NK-92 treated with Interleukin-12 subunit alpha and Interleukin-12 subunit beta, amount 100 ng/mL, for 24 hours (cell line): ENCODE measurements around the gene TRIM8.

ENCODE experiments used
- DNase-seq: peaks from one replicate; lab custom pipeline; 2025; lab: John Stamatoyannopoulos, UW

Gene TRIM8, protein sequence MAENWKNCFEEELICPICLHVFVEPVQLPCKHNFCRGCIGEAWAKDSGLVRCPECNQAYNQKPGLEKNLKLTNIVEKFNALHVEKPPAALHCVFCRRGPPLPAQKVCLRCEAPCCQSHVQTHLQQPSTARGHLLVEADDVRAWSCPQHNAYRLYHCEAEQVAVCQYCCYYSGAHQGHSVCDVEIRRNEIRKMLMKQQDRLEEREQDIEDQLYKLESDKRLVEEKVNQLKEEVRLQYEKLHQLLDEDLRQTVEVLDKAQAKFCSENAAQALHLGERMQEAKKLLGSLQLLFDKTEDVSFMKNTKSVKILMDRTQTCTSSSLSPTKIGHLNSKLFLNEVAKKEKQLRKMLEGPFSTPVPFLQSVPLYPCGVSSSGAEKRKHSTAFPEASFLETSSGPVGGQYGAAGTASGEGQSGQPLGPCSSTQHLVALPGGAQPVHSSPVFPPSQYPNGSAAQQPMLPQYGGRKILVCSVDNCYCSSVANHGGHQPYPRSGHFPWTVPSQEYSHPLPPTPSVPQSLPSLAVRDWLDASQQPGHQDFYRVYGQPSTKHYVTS

DNA sequence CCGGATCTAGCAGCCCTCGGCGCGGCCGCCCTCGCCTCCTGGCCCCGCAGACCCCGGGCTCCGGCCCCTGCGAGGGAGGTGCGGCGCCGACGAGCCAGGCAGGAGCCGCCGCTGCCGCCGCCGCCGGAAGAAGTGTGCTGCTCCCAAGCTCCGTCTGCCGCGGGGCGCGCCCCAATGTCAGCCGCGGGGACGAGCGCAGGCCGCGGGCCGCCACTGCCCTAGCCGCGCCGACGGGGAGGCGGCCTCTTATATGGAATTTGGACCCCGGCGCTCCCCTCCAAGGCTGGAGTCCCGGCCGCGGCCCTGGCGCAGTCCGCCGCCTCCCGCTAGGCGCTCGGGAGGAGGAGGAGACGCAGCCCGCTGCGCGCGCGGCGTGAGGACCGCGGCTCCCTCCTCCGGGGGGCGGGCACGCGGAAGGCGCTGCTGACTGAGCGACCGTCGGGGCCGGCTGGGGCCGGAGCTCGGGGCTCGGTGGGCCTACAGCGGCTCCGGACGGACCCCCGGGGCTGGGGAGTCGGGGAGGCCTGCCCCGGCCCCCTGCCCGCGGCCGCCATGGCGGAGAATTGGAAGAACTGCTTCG is at the start of gene TRIM8:
Gene TRIM8, plus strand, starts transcription at position 414 of the 580 bp plus-strand sequence. Its CDS starts 139 bp downstream, at position 553.
- DNase-seq, result peak; percentile 65

DNA sequence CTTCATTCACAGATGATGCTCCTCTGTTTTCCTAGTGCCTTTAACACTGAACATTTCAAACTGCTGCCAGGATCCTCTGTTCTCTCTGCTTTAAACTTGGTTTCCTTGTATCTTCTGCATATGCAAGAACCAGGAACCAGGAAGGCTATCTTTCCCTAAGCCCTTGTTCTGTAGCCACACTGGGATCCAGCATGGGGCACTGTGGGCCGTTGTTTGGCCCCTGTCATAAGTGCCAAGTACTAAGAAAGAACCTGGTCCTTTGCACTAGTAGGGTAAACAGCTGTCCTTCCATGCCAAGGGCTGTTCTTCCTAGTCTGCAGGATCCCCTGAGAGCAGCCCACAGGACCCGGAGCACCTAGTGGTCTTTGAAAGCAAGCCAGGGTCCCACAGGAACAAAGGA is 49.0 kb upstream of the TRIM8 start:
- DNase-seq, result no peak

DNA sequence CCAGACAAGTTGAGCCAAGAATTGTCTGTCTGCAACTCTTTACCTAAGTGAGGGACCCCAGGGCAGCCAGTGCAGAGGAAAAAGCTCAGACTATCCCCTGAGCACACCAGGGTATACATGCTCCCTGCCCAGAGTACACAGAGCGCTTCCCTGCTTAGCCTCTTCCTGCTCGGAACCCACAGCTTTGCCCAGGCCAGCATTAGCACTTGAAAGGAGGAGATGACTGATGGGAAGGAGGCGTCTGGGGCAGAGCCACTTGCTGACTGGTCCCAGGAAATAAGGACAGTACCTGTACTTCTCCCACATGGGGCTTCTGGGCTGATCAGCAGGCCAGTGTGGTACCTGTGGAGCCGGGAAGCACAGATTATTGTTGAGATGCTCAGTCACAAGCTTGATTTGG is 48.4 kb upstream of the TRIM8 start:
- no peak for DNase-seq

DNA sequence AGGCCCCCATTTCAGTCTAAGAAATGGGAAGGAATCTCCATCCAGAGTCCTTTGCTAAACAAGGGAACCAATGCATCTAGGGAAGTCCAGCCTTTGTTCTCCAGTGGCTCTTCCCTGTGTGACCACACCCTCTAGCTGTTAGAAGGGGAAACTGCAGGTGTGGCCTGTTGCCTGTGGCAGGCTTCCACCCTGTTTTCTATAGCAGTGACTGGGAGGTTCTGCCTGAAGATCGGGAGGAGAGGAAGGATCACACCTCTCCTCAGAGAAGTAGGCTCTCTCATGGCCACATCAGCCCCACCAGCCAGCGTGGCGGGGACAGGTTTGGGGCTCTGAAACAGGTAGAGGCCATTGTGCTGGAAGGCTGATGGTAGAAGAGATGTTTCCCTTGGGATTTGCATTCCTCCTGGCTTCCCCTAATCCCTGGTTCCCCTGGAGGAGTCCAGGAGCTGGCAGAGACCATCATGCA is 47.7 kb upstream of the TRIM8 start:
- DNase-seq, result no peak

DNA sequence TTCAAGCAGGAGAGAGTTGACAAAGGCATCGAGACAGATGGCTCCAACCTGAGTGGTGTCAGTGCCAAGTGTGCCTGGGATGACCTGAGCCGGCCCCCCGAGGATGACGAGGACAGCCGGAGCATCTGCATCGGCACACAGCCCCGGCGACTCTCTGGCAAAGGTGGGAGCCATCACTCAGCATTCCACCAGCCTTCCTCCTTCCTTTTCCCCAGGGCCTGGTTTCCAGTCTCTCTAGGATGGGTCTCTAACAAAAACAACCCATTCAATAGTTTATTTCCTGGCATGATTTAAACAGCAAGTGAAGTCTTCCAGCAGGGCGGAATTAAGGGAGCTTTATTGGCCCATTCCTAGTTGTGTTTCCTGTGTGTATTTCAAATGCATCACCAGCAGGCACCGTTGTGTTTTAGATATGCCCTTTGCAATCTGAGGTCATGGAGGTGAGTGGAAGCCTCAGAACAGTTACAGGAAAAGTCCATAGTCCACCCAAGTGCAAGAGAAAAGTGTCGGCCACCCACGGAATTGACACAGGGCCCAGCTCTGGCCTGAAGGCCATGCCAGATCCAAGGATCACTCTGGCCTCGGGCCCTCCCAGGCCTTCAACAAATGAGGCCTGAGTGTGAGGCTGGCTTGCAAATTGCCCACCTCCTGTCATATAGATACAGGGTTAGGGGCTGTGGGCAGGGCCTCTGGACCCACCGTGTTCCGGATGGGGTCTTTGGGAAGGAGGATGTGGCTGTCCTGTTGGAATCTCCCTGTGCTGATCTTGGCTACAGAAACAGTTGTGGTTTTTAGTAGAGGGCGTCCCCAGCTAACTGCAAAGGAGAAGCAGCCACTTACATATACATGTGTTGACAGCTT is 46.9 kb upstream of the TRIM8 start:
- DNase-seq, result no peak

DNA sequence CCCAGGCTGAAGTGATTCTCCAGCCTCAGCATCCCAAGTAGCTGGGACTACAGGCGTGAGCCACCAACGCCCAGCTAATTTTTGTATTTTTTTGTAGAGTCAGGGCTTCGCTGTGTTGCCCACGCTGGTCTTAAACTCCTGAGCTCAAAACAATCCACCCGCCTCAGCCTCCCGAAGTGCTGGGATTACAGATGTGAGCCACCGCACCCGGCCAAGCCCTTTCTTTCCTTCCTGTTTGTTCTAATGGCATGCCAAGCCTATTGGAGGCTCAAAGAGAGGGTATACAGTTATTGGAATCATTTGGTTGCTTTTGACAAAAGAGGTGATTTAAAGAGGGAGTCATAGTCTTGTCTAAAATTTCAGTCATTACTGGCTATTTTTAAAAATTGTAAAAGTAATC is 46.0 kb upstream of the TRIM8 start:
- no peak for DNase-seq

DNA sequence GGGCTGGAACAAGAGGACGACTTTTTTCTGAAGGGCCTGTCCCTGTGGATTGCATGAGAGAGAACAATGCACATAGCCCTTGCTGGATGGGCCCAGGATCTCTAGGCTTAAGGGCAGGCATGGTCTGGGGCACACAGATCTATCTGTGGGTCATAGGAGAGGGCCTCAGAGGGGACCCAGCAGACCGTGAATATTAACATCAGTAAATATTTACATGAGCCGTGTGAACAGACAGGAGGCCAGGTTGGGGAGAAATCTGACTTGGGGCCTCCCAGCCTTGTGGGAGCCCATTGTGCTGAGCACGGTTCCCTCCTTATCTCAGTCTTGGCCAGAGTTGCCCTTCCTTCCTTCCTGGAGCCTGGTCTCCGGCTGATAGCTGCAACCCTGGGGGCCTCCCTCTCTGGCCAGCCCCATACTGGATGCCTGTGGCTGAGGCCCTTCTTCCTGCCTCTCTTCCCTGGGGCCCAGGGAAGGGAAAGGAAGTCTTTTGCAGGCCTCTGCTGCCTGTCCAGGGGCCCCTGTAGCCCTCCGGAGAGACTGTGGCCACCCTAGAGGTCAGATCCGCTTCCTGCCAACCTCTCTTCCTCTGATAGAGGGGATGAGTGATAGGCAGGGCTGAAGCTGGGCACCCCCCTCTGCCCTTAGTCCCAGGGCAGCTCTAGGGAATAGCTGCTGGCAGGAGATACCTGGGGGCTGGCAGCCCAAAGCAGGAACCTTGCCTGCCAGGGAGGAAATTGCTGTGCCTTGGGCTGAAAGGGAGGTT is 44.5 kb upstream of the TRIM8 start:
- DNase-seq, result no peak

DNA sequence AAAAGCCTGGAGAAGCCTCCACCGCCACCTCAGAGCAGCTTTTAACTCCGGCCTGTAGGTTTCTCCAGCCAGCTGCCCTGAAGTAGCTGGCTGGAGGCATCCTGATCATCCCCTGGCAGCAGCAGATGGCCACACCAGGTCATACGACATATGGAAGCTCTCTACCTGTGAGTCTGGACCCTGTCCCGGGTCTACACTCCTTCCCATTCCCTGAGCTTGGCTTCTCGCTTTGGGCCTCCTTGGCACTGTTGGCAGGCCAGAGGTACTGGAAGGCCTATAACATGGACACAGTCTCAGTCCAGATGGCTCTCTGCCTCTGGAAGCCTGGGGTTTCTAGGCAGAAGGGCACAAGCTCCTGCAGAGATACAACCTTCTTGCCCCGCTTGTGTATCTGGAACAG is 43.5 kb upstream of the TRIM8 start:
- no peak for DNase-seq

DNA sequence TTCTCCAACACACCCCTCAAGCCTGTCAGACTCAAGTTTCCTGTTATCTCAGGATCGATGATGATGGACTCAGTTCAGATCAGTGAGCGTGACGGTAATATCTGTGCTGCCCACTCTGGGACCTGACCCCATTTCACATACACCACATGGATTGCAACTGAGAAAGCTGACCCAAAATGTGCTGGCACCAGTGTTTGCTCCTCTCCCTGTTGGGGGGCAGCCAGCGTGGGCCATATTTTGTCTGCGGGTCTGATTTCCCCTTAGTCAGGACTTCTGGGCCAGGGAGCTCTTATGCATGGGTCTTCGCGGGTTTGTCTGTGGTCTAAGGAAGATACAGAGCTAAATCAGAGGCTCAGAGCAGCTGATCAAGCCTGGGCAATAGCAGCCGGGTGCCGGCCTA is 42.6 kb upstream of the TRIM8 start:
- DNase-seq, result no peak

DNA sequence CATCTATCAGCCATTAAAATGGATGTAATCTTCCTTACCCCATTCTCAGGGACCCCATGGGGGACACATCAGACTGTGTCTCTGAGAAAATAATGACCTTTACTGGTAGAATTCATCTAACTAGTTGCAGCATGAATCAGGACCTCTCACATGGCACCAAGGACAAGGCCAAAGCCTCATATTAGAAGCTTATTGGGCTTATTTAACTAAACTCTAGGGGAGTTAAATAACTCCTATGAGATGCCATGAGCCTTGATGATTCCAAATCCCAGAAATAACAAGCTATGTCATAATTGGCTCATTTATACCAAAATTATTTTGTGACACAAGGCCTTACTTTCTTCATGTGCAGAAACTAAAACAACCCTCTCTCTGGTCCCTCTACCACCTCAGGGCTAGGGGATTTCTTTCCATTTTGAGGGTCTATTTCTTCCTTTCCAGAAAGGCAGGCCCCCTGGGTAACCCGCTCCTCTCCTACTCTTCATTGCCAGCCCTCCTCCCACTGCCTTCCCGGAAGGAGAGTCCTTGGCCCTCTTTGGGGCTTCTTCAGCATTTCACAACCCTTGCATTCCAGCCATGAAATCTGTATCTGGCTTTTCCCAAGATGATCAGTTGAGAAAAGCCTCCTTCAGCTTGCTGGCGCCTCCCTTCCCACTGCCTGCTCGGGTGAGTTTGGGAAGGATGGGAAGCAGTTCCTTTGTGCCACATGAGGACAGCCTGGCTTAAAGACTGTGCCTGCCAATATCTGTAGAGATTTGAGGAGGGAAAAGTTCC is 41.8 kb upstream of the TRIM8 start:
- no peak for DNase-seq

DNA sequence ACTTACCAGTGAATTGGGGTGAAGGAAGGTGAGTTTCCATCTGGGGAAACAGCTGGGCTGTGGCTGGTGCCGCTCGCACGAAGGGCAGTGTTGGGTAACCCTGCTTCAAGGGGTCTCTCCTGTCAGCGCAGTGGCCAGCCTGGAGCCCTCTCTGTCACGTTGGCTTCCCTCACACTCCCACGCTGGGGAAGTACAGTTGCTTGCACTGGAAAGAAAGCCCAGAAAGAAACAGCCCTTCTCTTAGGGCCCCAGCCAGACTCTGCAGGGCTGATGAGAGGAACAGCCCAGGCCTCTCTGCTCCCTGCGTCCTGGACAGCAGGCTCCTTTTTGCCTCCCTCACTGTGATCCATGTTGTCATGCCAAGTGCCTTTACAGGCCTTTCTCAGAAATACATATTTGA is 40.3 kb upstream of the TRIM8 start:
- no peak for DNase-seq

DNA sequence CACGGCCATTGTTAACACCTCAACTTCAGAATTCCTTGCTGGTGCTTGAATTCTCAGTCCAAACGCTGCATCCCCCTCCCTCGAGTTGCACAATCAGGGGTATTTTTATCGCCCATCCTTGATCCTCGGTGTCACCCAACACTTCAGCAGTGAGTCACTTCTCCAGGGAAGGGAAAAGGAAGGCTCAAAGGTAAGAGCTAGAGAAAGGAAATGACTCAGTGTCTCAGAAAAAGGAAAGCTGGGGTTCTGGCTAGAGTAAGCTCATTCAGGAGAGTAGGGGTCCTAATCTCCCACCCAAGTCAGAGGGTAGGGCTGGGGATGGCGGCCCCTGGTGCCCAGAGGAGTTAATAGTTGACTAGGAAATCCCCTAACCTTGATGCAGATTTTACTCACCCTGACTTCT is 39.8 kb upstream of the TRIM8 start:
- DNase-seq, result no peak

DNA sequence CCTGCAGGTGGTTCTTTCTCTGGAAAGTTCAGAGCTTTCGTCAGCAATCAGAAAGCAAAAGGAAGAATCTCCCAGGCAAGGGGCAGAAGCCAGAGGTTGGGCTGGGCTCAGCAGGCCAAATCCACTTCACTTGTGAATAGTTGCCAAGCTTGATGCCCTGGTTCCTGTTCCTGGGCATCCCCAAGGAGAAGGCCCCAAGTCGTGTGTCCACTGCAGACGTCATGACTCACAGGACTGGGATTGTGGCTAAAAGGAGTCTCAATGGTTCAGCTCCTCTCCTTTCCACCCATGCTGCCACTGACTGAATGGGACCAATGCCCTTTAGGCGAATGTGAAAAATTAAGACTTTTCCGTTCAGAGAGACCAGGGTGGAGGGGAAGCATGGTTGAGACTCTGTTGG is 38.6 kb upstream of the TRIM8 start:
- DNase-seq, result no peak

DNA sequence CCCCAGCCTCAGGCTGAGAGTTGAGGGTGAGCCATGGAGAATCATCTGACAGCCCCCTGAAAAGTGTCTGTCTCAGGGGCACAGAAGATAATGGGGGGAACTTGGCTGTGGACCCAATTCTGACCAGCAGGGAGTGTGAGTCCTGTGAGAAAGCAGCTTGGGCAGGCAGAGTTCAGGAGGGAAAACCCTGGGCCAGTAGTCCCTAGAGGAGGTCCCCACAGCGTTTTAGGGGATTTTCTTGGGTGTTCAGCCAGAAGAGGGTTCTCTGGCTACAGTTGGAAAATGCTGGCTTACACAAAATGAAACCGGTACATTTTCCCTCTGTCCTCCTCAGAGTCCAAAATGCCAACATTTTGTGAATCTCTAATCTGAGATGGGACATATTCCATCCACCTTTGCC is 35.8 kb upstream of the TRIM8 start:
- DNase-seq, result no peak

DNA sequence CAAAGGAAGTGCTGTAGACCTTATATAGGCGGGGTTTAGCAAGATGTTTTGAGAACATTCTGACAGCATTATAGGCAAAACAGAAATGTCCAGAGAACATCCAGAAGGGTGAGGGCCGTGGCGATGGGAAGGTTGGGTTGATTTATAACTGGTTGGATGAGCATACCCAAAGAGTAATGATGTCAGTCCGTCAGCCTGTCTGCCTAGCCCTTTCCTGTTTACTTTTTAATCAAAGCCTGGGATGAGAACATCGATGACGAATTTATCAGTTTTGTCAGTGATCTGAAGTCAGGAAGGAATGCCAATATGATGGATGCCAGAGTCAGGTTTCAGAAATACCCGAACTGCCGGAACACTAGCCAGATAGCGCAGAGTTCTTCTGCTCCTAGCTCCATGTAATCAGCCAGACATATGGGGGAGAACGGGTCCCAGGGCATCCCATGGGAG is 33.8 kb upstream of the TRIM8 start:
- DNase-seq, result no peak

DNA sequence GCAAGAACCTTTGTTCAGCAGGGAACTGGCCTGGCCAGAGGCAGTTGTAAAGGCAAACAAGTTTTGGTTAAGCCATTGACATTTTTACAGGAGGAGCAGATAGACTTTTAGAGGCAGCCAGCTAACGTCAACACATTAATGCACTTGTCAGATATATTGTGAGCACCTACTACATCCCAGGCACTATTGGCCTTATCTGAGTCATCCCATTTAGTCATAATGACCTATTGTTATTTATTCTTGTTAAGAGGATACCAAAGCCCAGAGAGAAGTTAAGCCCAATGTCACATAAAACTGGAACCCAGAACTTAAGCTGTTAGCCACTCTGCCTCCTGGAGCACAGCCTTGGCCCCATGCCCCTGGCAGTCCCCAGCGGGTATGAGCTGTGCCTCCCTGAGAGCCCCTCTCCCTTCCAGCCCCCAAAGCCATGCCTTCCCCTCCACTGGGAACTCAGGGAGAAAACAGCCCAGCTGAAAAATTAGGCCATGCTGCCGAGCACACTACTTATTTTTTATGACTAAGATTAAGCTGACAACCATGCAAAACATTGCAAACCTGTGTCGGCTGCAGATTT is 32.7 kb upstream of the TRIM8 start:
- no peak for DNase-seq

DNA sequence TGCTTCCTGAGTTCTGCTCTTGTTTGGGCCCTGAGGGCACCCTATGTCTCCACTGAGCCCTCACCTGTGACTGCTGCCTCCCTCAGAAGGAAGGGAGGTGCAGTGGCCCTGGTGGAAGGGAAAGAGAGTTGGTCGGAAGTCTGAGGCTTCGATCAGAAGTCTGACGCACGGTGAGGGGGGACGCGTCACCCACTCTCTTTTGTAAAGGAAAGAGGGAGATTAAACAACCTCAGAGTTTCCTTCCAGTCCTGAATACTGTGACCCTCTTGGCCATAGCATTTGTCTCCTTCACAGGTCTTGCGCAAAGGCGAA is 31.4 kb upstream of the TRIM8 start:
- DNase-seq, result no peak

DNA sequence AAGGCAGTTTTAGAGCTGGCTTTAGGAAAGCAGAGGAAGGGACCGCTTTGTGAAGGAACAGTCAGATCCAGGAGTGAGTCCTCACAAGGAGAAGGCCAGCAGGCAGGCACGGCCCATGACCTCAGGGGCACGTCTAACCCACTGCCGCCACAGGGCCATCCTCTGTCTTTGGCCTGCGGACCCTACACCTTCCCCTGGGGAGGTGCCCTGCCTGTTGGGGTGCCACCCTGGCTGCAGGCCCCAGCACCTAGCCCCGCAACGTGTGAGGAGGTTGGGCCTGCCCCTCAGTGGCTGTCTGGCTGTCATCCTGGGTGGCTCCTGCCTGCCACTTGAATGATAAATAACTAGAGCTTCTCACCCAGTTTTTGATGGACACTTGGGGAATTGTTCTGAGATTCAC is 31.0 kb upstream of the TRIM8 start:
- no peak for DNase-seq

DNA sequence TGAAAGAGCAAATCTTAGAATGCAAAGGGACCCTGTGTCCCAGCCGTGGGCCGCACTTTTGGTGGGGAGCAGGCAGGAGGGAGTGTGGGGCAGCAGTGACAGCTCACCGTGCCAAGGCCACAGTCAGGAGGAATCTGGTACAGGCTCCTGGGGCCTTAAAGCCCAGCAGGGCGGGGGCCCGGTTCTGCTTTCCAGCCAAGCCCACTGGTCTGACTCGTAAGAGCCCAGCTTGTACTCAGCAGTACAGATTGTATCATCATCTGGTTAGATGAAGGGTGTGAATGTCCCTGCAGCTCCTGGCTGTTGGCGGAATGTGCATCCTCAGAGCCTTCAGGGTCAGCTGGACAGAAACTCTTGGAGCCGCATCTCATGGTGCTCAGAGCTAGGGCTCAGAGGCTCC is 30.5 kb upstream of the TRIM8 start:
- no peak for DNase-seq

DNA sequence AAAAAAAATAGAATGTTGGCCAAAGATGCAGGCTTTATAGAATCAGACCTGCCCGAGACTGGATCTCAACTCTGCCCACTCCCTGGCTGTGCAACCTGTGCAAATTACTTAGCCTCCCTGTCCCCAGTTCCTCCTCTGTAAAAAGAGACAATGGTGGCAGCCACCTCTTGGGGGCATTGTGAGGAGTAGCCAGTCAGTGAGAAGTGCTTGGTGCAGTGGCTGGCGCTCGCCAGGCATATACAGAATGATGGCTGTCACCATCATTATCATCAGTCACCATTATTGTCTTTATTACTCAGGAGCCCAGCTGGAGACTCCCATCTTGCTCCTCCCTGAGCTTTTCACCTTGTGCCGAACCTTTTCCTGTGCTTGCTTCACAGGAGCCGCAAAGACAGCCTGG is 29.4 kb upstream of the TRIM8 start:
- no peak for DNase-seq

DNA sequence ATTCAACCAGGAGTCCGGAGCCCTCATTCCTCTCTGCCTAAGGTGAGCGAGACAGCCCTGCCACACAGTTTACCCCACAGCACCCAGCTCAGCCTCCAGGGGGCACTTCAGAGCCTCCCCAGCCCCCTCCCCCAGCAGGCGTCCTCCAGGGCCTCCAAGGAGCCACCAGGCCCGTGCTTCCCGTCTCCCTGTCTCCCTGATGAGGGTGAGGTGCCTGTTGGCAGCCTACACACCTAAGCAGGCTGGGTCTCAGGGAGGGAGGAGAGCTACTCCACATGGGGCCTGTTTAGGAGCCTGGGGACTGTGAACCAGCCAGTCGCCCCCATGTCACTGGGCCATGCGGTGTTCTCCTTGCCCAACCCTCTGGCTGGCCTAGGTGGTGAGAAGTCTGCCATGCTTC is 28.9 kb upstream of the TRIM8 start:
- DNase-seq, result no peak
